Urothelium cell line (cell line): ENCODE measurements around the gene TBC1D22A.
A peak's percentile ranks its signal among the peaks of the same experiment; 100 is the strongest.

Experiments used
- DNase-seq: peaks from one replicate; pipeline ENCODE4 v3.0.0; 2011; ENCODE audit warnings: low spot score, mixed read lengths
- FAIRE-seq: peaks from 2 replicates; lab custom pipeline; 2011; peaks lifted over from hg19 to GRCh38; lab: Jason Lieb, UNC

The TBC1D22A gene

DNA sequence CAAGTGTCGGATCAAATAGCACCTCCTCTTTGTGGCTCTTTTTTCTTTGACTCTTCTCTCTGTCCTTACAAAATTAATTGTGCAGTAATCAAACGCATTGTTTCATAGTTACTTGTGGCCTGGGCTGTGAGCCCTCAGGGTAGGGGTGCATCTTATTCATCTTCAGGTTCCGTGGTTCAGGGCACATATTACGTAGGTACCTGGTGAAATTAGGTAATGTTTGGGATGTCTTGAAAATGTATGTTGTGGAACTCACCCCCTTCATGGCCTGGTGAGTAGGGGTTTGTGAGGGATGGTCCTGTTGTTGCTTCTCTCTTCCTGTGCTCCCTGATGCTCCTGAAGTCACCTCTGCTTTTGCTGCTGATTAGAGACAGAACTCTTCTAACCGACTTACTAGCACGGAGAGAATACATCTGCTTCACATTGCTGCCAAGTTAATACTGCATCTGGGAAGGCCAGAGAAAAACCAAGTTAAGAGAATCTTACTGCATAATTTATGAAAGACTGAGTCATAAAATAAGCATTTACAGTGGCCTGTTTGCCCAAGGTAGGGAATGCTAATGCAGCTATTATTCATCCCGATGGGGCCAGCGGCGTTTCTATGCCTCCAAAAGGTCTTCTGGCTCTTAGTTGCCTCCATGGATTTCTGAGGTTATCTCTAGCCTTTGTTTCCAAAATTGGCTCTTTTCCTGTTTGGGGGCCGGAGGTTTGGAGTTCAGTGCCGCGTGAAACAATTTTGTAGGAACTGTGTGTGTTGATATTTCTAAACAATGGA, 66.9 kb downstream of the TBC1D22A start:
- FAIRE-seq (no peak), DNase-seq (peak; percentile 78)

DNA sequence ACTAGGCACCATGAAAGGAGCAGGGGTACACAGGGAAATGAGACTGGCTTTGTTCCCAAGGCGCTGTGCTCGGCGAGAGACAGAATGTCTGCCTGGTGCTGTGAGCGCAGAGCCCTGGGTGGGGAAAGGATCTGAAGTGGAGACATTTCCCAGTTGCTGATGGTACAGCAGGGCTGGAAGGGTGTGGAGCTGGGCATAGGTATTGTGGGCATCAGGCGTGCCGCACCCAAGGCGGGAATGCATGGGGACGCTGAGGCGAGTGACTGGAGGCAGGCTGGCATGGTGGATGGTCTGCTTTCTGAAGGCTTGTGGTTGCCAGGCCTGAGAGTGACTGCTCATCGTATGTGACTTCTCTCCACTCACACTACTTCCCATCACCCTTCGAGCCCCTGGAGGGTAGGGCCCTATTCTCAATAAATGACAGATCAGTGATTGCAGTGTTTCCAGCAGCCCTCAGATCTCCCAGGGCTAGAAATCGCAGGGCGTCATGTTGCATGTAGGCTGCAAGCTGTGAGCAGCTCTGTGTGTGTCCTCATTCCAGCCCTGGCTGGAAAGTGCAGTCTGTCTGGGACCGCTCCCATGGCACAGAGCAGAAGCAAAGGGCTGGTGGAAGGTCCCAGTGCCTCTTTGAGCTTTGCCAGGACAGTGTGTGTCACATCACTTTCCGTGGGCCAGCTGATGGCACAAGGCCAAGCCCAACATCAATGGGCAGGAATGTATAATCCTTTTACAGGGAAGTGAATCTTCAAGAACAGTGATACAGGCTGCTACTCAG, 67.7 kb downstream of the TBC1D22A start:
- FAIRE-seq (peak; percentile 93), DNase-seq (peak; percentile 67)

GRCh38 chr22:46830841-46831240, 68.4 kb downstream of the TBC1D22A start:
- DNase-seq (peak; percentile 40), FAIRE-seq (no peak)

- no peak for DNase-seq
- FAIRE-seq: no peak
These were observed 70.8 kb downstream of the TBC1D22A start for GRCh38 chr22:46833228-46833627.

DNA sequence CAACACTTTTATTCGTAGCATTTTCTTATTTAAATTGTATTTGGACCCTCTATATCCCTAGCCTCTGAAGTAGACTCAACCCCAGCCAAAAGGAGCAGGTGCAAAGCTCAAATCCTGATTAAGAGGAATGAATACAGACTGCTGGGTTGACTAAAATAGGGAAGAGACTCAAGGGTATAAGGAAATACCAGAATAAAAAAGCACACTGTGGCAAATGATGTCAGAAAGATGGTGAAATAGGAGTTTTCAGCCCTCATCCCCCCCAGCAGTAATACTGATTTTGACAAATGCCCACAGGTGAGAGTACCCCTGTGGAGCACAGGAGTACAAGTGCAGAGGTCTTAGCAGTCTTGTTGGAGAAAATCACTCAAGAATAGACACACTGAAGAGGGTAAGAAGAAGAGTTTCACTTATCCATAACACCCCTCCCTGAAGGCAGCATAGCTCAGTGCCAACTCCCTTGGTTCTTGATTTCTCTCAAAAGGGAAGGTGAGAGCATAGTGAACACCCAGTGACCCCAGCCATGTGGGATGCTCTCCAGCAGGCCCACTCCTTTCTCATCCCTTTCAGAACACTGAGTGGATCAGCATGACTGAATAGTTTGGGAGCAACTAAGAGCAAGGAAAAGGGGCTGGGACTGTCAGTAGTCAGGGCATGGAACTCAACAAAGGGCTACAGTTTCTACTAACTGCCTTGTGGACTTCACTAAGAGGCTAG, 71.7 kb downstream of the TBC1D22A start:
- FAIRE-seq (no peak), DNase-seq (no peak)

DNA sequence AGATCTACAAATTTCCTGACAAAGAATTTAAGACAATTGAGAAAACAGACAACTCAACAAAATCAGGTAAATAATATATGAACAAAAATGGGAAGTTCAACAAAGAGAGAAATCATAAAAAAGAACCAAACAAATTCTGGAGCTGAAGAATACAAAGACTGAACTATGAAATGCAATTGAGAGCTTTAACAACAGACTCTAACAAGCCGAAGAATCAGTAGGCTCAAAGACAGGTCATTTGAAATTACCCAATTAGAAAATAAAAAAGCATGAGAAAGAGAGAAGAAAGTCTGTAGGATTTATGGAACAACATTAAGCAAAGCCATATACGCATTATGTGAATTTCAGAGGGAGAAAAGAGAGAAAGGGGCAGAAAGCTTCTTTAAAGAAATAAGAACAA, 72.8 kb downstream of the TBC1D22A start:
- DNase-seq (no peak), FAIRE-seq (no peak)

- DNase-seq: no peak
- FAIRE-seq: no peak
These were observed 73.2 kb downstream of the TBC1D22A start for GRCh38 chr22:46835693-46836092.

GRCh38 chr22:46841522-46841921, 79.1 kb downstream of the TBC1D22A start:
- FAIRE-seq: no peak
- DNase-seq: no peak

- DNase-seq (no peak), FAIRE-seq (no peak)
These were observed 80.2 kb downstream of the TBC1D22A start for GRCh38 chr22:46842606-46843005.

GRCh38 chr22:46843821-46844255, 81.4 kb downstream of the TBC1D22A start:
- no peak for DNase-seq

GRCh38 chr22:46844606-46845210, 82.3 kb downstream of the TBC1D22A start:
- DNase-seq (no peak), FAIRE-seq (no peak)

More at GRCh38 chr22:46843821-46844255, 81.4 kb downstream of the TBC1D22A start:
- no peak for FAIRE-seq

DNA sequence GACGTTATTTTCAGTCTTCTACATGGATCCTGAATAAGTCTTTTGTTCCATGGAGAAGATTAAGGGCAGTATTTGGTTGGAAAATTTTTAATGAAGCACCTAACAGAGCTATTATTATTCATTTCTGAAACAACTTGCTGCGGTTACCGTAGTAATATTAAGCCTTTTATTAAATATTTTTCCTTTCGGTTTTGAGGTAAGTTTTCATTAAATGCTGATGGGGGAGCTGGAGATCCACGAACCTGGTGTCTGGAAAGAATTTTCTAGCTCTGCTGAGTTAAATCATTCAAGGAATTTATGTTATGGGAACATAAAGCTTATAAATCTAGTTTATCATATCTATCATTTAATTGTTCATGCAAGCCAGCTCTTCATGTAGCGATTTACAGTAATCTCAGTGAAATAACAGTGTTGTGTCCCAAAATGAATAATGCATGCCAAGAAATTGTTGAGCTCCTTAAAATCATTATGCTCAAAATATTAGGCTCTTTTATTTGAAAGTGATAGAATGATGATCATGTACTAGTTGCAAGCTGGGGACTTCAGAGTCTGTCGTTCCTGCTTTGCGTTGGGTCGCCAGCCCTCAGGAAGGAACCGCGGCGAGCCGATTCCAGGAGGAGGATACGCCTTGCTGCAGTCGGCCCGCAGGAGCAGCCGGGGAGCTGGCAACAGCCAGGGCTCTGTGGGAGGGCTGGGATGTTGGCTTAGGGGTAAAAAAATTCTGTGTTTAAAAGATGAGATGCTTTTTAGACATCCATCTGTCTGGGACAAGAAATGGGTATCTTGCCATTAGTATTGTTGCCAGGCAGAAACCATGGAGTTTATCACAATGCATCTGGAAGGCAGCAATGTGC, 83.1 kb downstream of the TBC1D22A start:
- no peak for FAIRE-seq
- no peak for DNase-seq

GRCh38 chr22:46846150-46846831, 83.8 kb downstream of the TBC1D22A start:
- FAIRE-seq: peak; percentile 74

DNA sequence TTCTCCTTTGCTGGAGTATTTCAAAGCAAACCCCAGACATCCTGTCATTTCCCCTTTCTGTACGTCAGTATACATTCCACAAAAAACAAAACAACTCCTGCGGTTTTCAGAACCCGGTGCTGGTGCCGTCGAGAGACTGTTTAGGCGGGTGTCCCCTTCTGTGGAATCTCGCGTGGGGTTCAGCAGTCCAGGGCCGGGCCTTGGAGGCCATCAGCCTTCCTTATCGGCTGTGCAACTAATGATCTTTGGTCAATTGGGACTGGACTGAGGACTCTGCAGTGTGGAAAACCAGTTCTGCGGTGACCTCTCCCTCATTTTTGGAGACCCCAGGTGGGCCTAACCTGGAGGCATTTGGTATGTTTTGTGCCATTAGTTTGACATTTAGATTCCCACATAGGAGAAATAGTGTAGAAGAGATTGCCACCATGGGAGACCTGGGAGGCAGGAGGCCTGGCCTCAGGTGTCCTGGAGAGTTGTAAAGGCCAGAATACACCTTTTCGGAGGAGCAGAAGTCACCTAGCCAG, 84.4 kb downstream of the TBC1D22A start:
- DNase-seq (no peak), FAIRE-seq (no peak)

More at GRCh38 chr22:46846150-46846831, 83.8 kb downstream of the TBC1D22A start:
- DNase-seq: no peak

GRCh38 chr22:46848197-46848596, 85.7 kb downstream of the TBC1D22A start:
- DNase-seq (no peak), FAIRE-seq (no peak)

DNA sequence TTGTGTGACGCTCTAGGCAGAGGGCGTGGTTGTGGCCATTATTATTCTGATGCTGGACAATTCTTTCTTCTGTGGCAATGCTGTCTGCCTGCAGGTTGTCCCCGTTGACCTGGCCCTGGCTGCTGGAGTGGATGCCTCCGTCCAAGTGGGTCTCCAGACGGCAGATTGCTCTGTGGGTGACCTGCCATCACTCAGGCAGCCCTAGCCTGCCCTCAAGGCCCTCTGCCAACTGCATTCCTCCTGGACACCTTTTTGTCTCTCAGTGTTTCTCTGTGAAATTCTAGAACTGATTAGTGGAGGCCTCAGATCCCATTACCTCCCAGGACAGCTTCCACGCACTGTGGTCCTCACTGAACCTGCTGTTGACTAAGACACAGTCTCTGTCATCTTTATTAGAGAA, 86.7 kb downstream of the TBC1D22A start:
- DNase-seq: no peak
- FAIRE-seq: no peak

- FAIRE-seq: no peak
- DNase-seq: no peak
These were observed 87.5 kb downstream of the TBC1D22A start for GRCh38 chr22:46849951-46850350.

GRCh38 chr22:46851311-46851710, 88.9 kb downstream of the TBC1D22A start:
- FAIRE-seq: no peak
- DNase-seq: no peak

DNA sequence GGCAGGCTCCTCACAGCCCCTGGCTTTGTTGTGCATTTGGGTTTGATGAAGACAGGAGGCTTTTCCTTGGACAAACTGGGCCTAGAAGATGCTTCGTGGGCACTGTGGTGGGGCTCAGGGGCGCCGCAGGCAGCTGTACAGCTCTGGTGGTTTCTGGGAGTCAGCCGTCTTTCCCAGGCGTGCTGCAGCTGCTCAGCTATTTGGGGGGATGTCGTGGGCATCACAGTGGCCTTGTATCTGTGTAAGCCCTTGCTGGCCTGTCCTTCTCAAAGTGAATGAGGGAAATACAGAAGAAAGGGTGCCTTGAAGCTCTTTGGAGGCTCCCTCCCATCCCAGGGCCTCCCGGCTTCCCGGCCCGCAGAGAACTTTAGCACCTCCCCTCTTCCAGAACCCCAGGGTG, 89.5 kb downstream of the TBC1D22A start:
- DNase-seq (no peak), FAIRE-seq (no peak)
